GM12892 (cell line): ENCODE data around the gene ZNF423.

ENCODE experiments used
- POLR2A ChIP-seq: IDR thresholded peaks from 2 replicates; pipeline ENCODE4 v1.6.1; 2011; ENCODE audit warnings: low read depth, low read length, control low read depth
- POLR2AphosphoS5 ChIP-seq: IDR thresholded peaks from 2 replicates; pipeline ENCODE4 v1.6.1; 2011; ENCODE audit warnings: low read depth, low read length, control low read depth
- TAF1 ChIP-seq: IDR thresholded peaks from 2 replicates; pipeline ENCODE4 v1.6.1; 2011; ENCODE audit warnings: low read depth, mild to moderate bottlenecking, control low read depth, low read length, borderline replicate concordance

DNA sequence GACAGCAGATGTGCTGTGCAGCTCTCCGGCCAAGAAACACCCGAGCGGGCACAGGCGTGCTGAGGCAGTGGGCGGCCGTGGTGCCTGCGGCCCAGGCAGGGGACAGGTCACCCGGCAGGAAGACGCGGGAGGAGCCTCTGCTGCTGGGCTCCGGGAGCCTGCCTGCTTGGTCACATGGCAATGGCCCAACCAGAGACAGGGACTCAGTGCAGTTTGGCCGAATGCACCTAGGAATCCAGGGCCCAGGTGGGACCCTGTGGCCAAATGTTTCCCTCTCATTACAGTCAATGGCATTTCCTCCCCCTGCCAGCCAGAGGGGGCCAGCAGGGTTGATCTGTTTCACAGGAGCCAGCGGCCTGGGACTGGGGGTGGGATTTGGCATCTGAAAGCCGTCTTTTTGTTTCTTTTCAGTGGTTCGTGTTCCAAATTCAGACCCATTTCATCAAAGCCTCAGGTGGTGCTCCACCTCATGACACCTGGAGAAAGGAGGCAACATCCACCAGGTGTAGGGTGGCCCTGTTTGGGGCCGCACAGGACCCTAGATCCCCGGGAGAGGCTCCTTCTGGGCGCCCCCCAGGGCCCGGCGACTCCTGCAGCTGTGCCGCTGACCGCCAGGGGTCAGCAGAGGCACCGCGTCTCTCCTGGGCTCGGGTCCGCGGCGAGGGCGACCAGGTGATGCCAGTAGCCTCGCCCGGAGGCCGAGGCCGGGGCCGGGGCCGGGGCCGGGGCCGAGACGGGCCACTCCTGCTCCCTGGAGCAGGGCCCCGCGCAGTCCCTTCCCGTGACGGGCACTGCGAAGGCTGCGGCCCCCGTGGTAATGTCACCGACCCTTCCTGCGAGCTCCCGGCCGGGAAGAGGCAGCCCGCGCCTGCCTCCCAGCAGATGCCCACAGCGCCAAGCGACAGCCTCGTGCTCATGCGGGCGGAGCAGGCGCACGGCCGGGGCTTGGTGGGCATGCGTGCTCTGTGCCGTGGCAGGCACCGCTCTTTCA lies 363.8 kb downstream of the ZNF423 start:
- TF ChIP-seq POLR2A (no peak), TAF1 (no peak), POLR2AphosphoS5 (no peak)
